Liver (tissue), 9 donors: ENCODE measurements around the gene CACNA1B. TPM values are rescaled to one million over a fixed set of nuclear protein-coding genes. Genes with fewer than 3 reads are reported as not detected.
"Not testable (repeated sequence)": the region's sequence is repeated elsewhere in the genome, so short reads cannot be mapped to it uniquely, and the experiment has no call there.

ENCODE experiments used
- DNase-seq: peaks from one replicate; pipeline ENCODE4 v3.0.0-alpha.2; 2017; ENCODE audit warnings: low spot score
- H3K27ac ChIP-seq, 2 donors: one replicate each; pipeline ENCODE4 v1.7.0; 2013; ENCODE audit warnings: inconsistent platforms in 2 of 2, low read length in 2 of 2, control low read depth in 1 of 2, low read depth in 1 of 2, mild to moderate bottlenecking in 1 of 2
- H3K27me3 ChIP-seq, 4 donors: one replicate each; pipeline versions ENCODE4 v1.6.1 to v1.7.0; 2013; ENCODE audit warnings: low read length in 3 of 4, inconsistent platforms in 1 of 4, mild to moderate bottlenecking in 1 of 4, moderate library complexity in 1 of 4; ENCODE audit not compliant: control insufficient read depth in 4 of 4, insufficient read depth in 4 of 4
- H3K36me3 ChIP-seq, 4 donors: one replicate each; pipeline versions ENCODE4 v1.6.1 to v1.7.0; 2013; ENCODE audit warnings: low read length in 3 of 4, mild to moderate bottlenecking in 3 of 4, low read depth in 1 of 4, moderate library complexity in 1 of 4; ENCODE audit not compliant: control insufficient read depth in 4 of 4, insufficient read depth in 3 of 4
- H3K4me1 ChIP-seq, 4 donors: one replicate each; pipeline versions ENCODE4 v1.6.1 to v1.7.0; 2013; ENCODE audit warnings: low read length in 3 of 4, mild to moderate bottlenecking in 3 of 4, moderate library complexity in 1 of 4; ENCODE audit not compliant: control insufficient read depth in 4 of 4, insufficient read depth in 4 of 4
- H3K4me3 ChIP-seq, 3 donors: one replicate each; pipeline versions ENCODE4 v1.6.1 to v1.7.0; 2013; ENCODE audit warnings: low read length in 3 of 3, control low read depth in 1 of 3, low read depth in 1 of 3, mild to moderate bottlenecking in 1 of 3
- H3K9ac ChIP-seq, 2 donors: one replicate each; pipeline ENCODE4 v1.7.0; 2013; ENCODE audit warnings: low read length in 2 of 2, mild to moderate bottlenecking in 2 of 2, moderate library complexity in 2 of 2, control low read depth in 1 of 2, low read depth in 1 of 2
- H3K9me3 ChIP-seq, 4 donors: one replicate each; pipeline versions ENCODE4 v1.6.1 to v1.7.0; 2013; ENCODE audit warnings: low read length in 3 of 4; ENCODE audit not compliant: control insufficient read depth in 4 of 4
- ATF3 ChIP-seq: IDR thresholded peaks from 2 replicates; pipeline ENCODE4 v1.6.1; 2016; ENCODE audit warnings: antibody characterized with exemption
- CTCF ChIP-seq: fragments of 150-350 bp; IDR thresholded peaks from 2 replicates; pipeline ENCODE4 v1.5.1; 2017; ENCODE audit warnings: improper control_type of control experiment, low read depth, low read length; ENCODE audit not compliant: missing input control
- FOXA1 ChIP-seq: IDR thresholded peaks from 2 replicates; pipeline ENCODE4 v1.6.1; 2016; ENCODE audit warnings: antibody characterized with exemption
- FOXA2 ChIP-seq: IDR thresholded peaks from 2 replicates; pipeline ENCODE4 v1.6.1; 2016; ENCODE audit warnings: antibody characterized with exemption
- GABPA ChIP-seq, 2 donors: IDR thresholded peaks in 1 of 2; conservative IDR thresholded peaks in 1 of 2; 2 replicates each; pipeline ENCODE4 v1.6.1; 2016; ENCODE audit warnings: antibody characterized with exemption in 2 of 2, mild to moderate bottlenecking in 1 of 2, moderate library complexity in 1 of 2
- HNF4A ChIP-seq, 2 donors: conservative IDR thresholded peaks; 2 replicates each; pipeline ENCODE4 v1.6.1; 2016; ENCODE audit warnings: antibody characterized with exemption in 2 of 2, mild to moderate bottlenecking in 2 of 2
- JUND ChIP-seq, 2 donors: IDR thresholded peaks; 2 replicates each; pipeline ENCODE4 v1.6.1; 2016; ENCODE audit warnings: antibody characterized with exemption in 2 of 2
- MAX ChIP-seq: IDR thresholded peaks from 2 replicates; pipeline ENCODE4 v1.6.1; 2016; ENCODE audit warnings: antibody characterized with exemption
- NR2F2 ChIP-seq: IDR thresholded peaks from 2 replicates; pipeline ENCODE4 v1.6.1; 2016; ENCODE audit warnings: antibody characterized with exemption
- RAD21 ChIP-seq, 2 donors: IDR thresholded peaks; 2 replicates each; pipeline ENCODE4 v1.6.1; 2016; ENCODE audit warnings: antibody characterized with exemption in 2 of 2, mild to moderate bottlenecking in 2 of 2
- REST ChIP-seq: IDR thresholded peaks from 2 replicates; pipeline ENCODE4 v1.6.1; 2016; ENCODE audit warnings: antibody characterized with exemption, mild to moderate bottlenecking
- TAF1 ChIP-seq: conservative IDR thresholded peaks from 2 replicates; pipeline ENCODE4 v1.6.1; 2016; ENCODE audit warnings: antibody characterized with exemption, mild to moderate bottlenecking
- YY1 ChIP-seq: IDR thresholded peaks from 2 replicates; pipeline ENCODE4 v1.6.1; 2016; ENCODE audit warnings: antibody characterized with exemption, mild to moderate bottlenecking
- WGBS: extraction: QIAGEN DNeasy Blood & Tissue Kit; methylation state at CpG from one replicate; pipeline ENCODE4 v1.1.7; 2013; 5-methylcytosine and 5-hydroxymethylcytosine counted together
- polyA plus RNA-seq, 2 donors: library from polyadenylated mRNA; stranded (reverse) in 1 of 2; unstranded in 1 of 2; fragments of 200-250 nt in 1 of 2; fragments of >200 nt in 1 of 2; fragmentation: Nextera tagmentation in 1 of 2; extraction: Ambion mirVana in 1 of 2; gene quantifications; one replicate each; pipeline versions ENCODE4 v1.2.1 to v1.2.3, GENCODE V29; 2013 to 2015
- total RNA-seq, 2 donors: library from RNA; depleted of rRNA; stranded (reverse); fragments of >200 nt; gene quantifications; one replicate each; pipeline ENCODE4 v1.2.3, GENCODE V29; 2014
- donor health status: healthy.
- donor health status: healthy.
- donor health status: healthy.
- donor health status: healthy.
- donor health status: healthy.

The CACNA1B gene
- total and polyA plus RNA-seq, 4 donors, result under 0.01 to 0.05 TPM; not detected in 2

GRCh38 chr9:138112791-138113600, 235.4 kb downstream of the CACNA1B start:
- DNase-seq, result peak; percentile 16
- WGBS, result 90% methylated on average over 36 of the region's 36 CpGs
- Histone ChIP-seq H3K27me3 (no peaks in the 10 kb centered on the region), H3K27ac (no peak overlapping the region), H3K36me3 (no peaks in the 10 kb centered on the region), H3K9ac (no peak overlapping the region), H3K4me1 (no peaks in the 10 kb centered on the region), H3K4me3 (no peak overlapping the region), H3K9me3 (no peaks in the 10 kb centered on the region)
- no peak for TF ChIP-seq GABPA (IDR thresholded peaks at IDR 0.05 in 1 of 2, conservative IDR thresholded peaks at IDR 0.05 in 1 of 2)
- TF ChIP-seq RAD21 (IDR thresholded peaks at IDR 0.05), result no peak
- no peak for TF ChIP-seq FOXA1
- no peak for TF ChIP-seq CTCF
- no peak for TF ChIP-seq YY1
- TF ChIP-seq NR2F2, result no peak
- no peak for TF ChIP-seq HNF4A (conservative IDR thresholded peaks at IDR 0.05)
- TF ChIP-seq JUND (IDR thresholded peaks at IDR 0.05), result no peak

GRCh38 chr9:138113701-138114325, 236.2 kb downstream of the CACNA1B start:
- not testable (repeated sequence) for H3K27ac ChIP-seq, H3K36me3 ChIP-seq, H3K9me3 ChIP-seq, H3K4me1 ChIP-seq, H3K27me3 ChIP-seq, H3K9ac ChIP-seq, H3K4me3 ChIP-seq
- WGBS, result 86% methylated on average over 23 of the region's 23 CpGs
- peak; percentile 20 for DNase-seq

- H3K4me3 ChIP-seq, result no peak overlapping the region
- no peaks in the 10 kb centered on the region for H3K4me1 ChIP-seq
- TF ChIP-seq YY1, result no peak
- TF ChIP-seq ATF3, result no peak
- TF ChIP-seq TAF1, result no peak
- no peak for TF ChIP-seq FOXA2
- TF ChIP-seq GABPA (IDR thresholded peaks at IDR 0.05 in 1 of 2, conservative IDR thresholded peaks at IDR 0.05 in 1 of 2), result no peak
- TF ChIP-seq RAD21 (IDR thresholded peaks at IDR 0.05), result no peak
- no peak for TF ChIP-seq MAX
- TF ChIP-seq REST, result no peak
- TF ChIP-seq CTCF, result no peak
- no peak for TF ChIP-seq JUND (IDR thresholded peaks at IDR 0.05)
- H3K9ac ChIP-seq, result no peak overlapping the region
- no peak overlapping the region for H3K27ac ChIP-seq
- 72% methylated on average over 10 of the region's 10 CpGs for WGBS
- H3K9me3 ChIP-seq, result no peaks in the 10 kb centered on the region
- H3K27me3 ChIP-seq, result peaks cover 0 to 1% (median 0%) of the 10 kb centered on the region in 4 donors
- no peaks in the 10 kb centered on the region for H3K36me3 ChIP-seq
- peak; percentile 19 for DNase-seq
These were observed 237.1 kb downstream of the CACNA1B start for GRCh38 chr9:138114501-138115245.
